DMS114 treated with DMSO at 0.1 percent for 48 hours (cell line): Measurements from ENCODE around the gene WDR89.
"Not testable (repeated sequence)": the region's sequence is repeated elsewhere in the genome, so short reads cannot be mapped to it uniquely, and the experiment has no call there.

Experiments used
- DNase-seq: peaks from one replicate; lab custom pipeline; 2025; ENCODE audit not compliant: unreplicated experiment; lab: John Stamatoyannopoulos, UW

Gene WDR89

GRCh38 chr14:63654346-63654745 is 12.7 kb upstream of the WDR89 start:
- no peak for DNase-seq

GRCh38 chr14:63652406-63652805 is 10.7 kb upstream of the WDR89 start:
- DNase-seq: no peak

GRCh38 chr14:63650256-63650952 is 8.7 kb upstream of the WDR89 start:
- no peak for DNase-seq

- no peak for DNase-seq
These were observed 6.2 kb upstream of the WDR89 start for GRCh38 chr14:63647696-63648410.

- DNase-seq: no peak
These were observed 3.1 kb upstream of the WDR89 start for GRCh38 chr14:63644741-63645140.

- DNase-seq: no peak
These were observed 1.1 kb upstream of the WDR89 start for GRCh38 chr14:63642656-63643382.

GRCh38 chr14:63642229-63642611 is 549 bp upstream of the WDR89 start:
- DNase-seq: peak; percentile 94

GRCh38 chr14:63638493-63638892 is 3.2 kb downstream of the WDR89 start:
- no peak for DNase-seq

- DNase-seq: not testable (repeated sequence)
These were observed 5.5 kb downstream of the WDR89 start for GRCh38 chr14:63636094-63636635.

GRCh38 chr14:63633801-63634200 is 7.9 kb downstream of the WDR89 start:
- no peak for DNase-seq

- peak; percentile 25 for DNase-seq
These were observed 8.6 kb downstream of the WDR89 start for GRCh38 chr14:63632932-63633514.

GRCh38 chr14:63624701-63625100 is 17.0 kb downstream of the WDR89 start:
- no peak for DNase-seq

- DNase-seq: no peak
These were observed 17.5 kb downstream of the WDR89 start for GRCh38 chr14:63624203-63624602.

GRCh38 chr14:63621975-63622374 is 19.7 kb downstream of the WDR89 start:
- DNase-seq: not testable (repeated sequence)

- no peak for DNase-seq
These were observed 25.7 kb downstream of the WDR89 start for GRCh38 chr14:63616015-63616414.

- no peak for DNase-seq
These were observed 26.9 kb downstream of the WDR89 start for GRCh38 chr14:63614679-63615363.

GRCh38 chr14:63611078-63611477 is 30.6 kb downstream of the WDR89 start:
- DNase-seq: no peak

- no peak for DNase-seq
These were observed 36.6 kb downstream of the WDR89 start for GRCh38 chr14:63605041-63605532.

GRCh38 chr14:63604626-63605025 is 37.0 kb downstream of the WDR89 start:
- DNase-seq: no peak

GRCh38 chr14:63603749-63604277 is 37.9 kb downstream of the WDR89 start:
- no peak for DNase-seq
